ENCODE measurements around the gene CPSF4L. TPM values are rescaled to one million over a fixed set of nuclear protein-coding genes. Genes with fewer than 3 reads are reported as not detected.

The CPSF4L gene
- total RNA-seq, 2 donors from 2014 or later, result not detected

GRCh38 chr17:73224663-73225305, 36.9 kb downstream of the CPSF4L start:
- no peak for DNase-seq
- intact Hi-C loops (cut with DNase I), result no loop called here
- no peaks in the 10 kb centered on the region for H3K4me1 ChIP-seq

GRCh38 chr17:73224237-73224636, 37.4 kb downstream of the CPSF4L start:
- intact Hi-C loops (cut with DNase I), result no loop called here
- H3K36me3 ChIP-seq, result no peaks in the 10 kb centered on the region
- no peak overlapping the region for H3K27ac ChIP-seq
- no peaks in the 10 kb centered on the region for H3K27me3 ChIP-seq
- no peaks in the 10 kb centered on the region for H3K9me3 ChIP-seq
- no peak overlapping the region for H3K9ac ChIP-seq (ENCODE audit: low read depth in 2 of 2, low read length in 2 of 2)
- H3K4me1 ChIP-seq, result no peaks in the 10 kb centered on the region
- no peak for TF ChIP-seq CTCF (IDR thresholded peaks at IDR 0.05)
- DNase-seq, result no peak
- no peak overlapping the region for H3K4me3 ChIP-seq

More at GRCh38 chr17:73224663-73225305, 36.9 kb downstream of the CPSF4L start:
- H3K27ac ChIP-seq, result no peak overlapping the region
- H3K27me3 ChIP-seq, result no peaks in the 10 kb centered on the region
- H3K4me3 ChIP-seq, result no peak overlapping the region
- H3K9me3 ChIP-seq, result no peaks in the 10 kb centered on the region
- TF ChIP-seq CTCF (IDR thresholded peaks at IDR 0.05), result no peak
- H3K36me3 ChIP-seq, result no peaks in the 10 kb centered on the region
- no peak overlapping the region for H3K9ac ChIP-seq (ENCODE audit: low read depth in 2 of 2, low read length in 2 of 2)

- TF ChIP-seq CTCF (IDR thresholded peaks at IDR 0.05), result no peak
- H3K4me3 ChIP-seq, result no peak overlapping the region
- H3K27me3 ChIP-seq, result no peaks in the 10 kb centered on the region
- intact Hi-C loops (cut with DNase I), result no loop called here
- no peak for DNase-seq
- H3K4me1 ChIP-seq, result no peaks in the 10 kb centered on the region
- H3K9ac ChIP-seq (ENCODE audit: low read depth in 2 of 2, low read length in 2 of 2), result no peak overlapping the region
- no peak overlapping the region for H3K27ac ChIP-seq
- no peaks in the 10 kb centered on the region for H3K9me3 ChIP-seq
- H3K36me3 ChIP-seq, result no peaks in the 10 kb centered on the region
These were observed 38.0 kb downstream of the CPSF4L start for GRCh38 chr17:73223626-73224230.

GRCh38 chr17:73215447-73215846, 46.2 kb downstream of the CPSF4L start:
- Histone ChIP-seq H3K27ac (no peak overlapping the region), H3K36me3 (no peaks in the 10 kb centered on the region), H3K9ac (ENCODE audit: low read depth in 2 of 2, low read length in 2 of 2) (no peak overlapping the region), H3K4me1 (no peaks in the 10 kb centered on the region), H3K27me3 (no peaks in the 10 kb centered on the region), H3K9me3 (no peaks in the 10 kb centered on the region), H3K4me3 (no peak overlapping the region)
- no peak for TF ChIP-seq CTCF (IDR thresholded peaks at IDR 0.05)
- intact Hi-C loops (cut with DNase I), result no loop called here
- no peak for DNase-seq

- H3K27me3 ChIP-seq, result no peaks in the 10 kb centered on the region
- H3K4me1 ChIP-seq, result no peaks in the 10 kb centered on the region
- no peak for TF ChIP-seq CTCF (IDR thresholded peaks at IDR 0.05)
- no peaks in the 10 kb centered on the region for H3K36me3 ChIP-seq
- DNase-seq, result no peak
- H3K4me3 ChIP-seq, result no peak overlapping the region
- no peak overlapping the region for H3K9ac ChIP-seq (ENCODE audit: low read depth in 2 of 2, low read length in 2 of 2)
- no peaks in the 10 kb centered on the region for H3K9me3 ChIP-seq
- intact Hi-C loops (cut with DNase I), result no loop called here
- H3K27ac ChIP-seq, result no peak overlapping the region
These were observed 46.8 kb downstream of the CPSF4L start for GRCh38 chr17:73214851-73215250.

All from colonic mucosa (tissue), 4 donors.